Mucosa of gallbladder (tissue), 1 donor: ENCODE results near the gene BEX4. TPM values are rescaled to one million over a fixed set of nuclear protein-coding genes. Genes with fewer than 3 reads are reported as not detected.

ENCODE experiments used
- DNase-seq: peaks from one replicate; pipeline ENCODE4 v3.0.0-alpha.2; 2020; ENCODE audit warnings: low spot score
- total RNA-seq: library from RNA; stranded (reverse); gene quantifications from one replicate; pipeline ENCODE4 v1.2.1, GENCODE V29; 2021
- donor health status: DM: no; HTN: no; CAD: no.

The BEX4 gene
- total RNA-seq, 1 donor from 2014 or later: 41.9 TPM

DNA sequence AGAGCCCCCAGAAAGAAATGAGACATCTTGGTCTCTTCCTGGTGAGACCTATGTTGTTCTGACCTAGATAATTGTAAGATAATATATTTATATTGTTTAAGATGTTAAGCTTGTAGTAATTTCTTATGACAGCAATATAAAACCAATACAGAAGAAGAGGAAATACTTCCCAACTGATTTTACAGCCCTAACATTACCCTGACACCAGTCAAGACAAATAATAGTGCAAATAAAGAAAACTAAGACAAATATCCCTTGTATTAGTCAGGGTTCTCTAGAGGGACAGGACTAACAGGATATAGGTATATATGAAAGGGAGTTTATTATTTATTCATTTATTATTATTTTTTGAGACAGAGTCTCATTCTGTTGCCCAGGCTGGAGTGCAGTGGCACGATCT is 21.4 kb downstream of the BEX4 start:
- DNase-seq: no peak

GRCh38 chrX:103240155-103240554 is 25.2 kb downstream of the BEX4 start:
- DNase-seq: no peak

GRCh38 chrX:103248553-103248952 is 33.6 kb downstream of the BEX4 start:
- no peak for DNase-seq

DNA sequence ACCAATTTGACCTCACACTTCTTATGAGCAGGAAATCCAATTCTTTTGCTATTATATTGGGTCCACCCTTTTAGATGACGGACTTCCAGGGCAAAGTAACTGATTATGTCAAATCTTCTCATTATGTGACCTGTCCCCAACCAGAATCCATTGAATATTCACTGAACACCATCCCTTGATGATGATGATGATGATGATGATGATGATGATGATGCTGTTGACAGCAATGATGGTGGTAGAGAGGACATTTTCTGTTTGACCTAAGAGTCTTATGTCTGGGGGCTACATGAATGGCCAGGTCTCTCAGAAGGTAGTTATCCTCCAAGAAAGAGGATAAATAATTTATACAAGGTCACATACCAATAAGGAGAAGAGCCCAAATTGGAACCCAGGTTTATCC is 34.9 kb downstream of the BEX4 start:
- DNase-seq: no peak

DNA sequence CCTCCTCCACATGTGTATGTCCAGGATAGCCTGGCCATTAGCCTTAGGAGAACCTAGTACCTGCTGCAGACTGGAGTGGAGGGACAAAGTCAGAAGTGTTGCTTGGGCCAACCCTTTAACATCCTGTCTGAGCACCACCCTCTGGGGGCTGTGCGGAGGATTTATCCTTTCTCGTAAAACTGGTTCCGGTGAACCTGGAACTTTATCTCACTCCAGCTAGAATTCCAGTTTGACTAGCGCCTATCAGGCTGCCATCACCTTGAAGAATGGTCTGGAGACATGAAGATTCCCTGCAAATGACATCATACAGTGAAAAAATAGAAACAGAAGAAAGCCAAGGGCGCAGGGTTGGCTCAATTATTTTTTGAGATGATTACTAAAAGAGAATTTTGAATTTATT is 36.1 kb downstream of the BEX4 start:
- no peak for DNase-seq

DNA sequence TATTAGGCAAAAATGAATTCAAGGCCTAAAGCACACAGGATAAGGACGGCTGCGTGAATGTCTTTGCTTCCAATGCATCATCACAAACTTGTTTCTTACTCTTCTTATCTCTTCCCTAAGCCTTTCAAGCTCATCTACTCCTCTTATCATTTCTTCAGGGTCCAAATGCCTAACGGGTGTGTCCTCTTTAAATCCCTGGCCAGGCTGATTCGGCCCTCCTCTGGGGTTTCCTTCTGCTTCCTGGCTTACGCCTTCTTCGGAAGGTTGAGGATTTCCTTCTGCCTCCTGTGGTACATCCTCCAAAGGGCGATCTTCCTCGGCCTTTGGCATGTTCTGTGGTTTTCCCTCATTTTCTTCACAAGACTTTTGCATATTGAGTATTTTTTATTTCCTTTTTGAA is 38.7 kb downstream of the BEX4 start:
- no peak for DNase-seq

DNA sequence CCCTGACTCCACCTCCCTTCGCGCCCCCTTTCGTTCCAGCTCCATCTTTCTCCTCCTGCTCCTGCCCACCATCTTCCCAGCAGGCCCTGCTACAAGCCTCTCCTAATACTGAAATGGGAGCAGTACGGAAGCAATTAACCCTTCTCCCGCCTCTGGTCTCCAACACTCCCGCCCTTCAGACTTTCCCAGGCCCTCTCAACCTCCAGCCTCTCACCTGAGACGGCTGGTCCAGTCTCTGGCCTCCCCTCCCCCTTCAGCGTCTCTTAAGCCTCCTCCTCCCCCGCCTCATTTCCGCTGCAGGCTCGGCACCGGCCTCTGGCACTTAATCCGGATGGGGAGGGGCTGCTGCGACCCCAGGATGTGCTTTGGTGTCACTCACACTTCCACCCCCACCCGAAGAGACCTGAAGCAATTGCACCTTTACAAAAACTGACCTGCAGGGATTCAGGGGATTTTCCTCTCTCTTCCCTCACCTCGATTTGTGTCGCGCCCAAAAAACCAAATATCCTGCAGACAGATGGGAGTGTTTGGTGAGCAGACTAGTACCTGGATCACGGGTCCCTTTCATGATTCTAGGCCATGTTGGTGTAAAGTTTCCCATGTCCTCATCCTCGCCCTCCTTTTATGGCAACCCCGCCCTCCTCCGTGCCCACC is 39.4 kb downstream of the BEX4 start:
- DNase-seq: peak; percentile 38

- DNase-seq: peak; percentile 83
Observed at GRCh38 chrX:103254921-103255493, 40.1 kb downstream of the BEX4 start, which contains the start of gene TCEAL8. TCEAL8 (minus strand) TSS chrX:103255155; CDS start chrX:103253979, 1,176 bp downstream.

GRCh38 chrX:103256651-103257050 is 41.7 kb downstream of the BEX4 start:
- DNase-seq: no peak

GRCh38 chrX:103258275-103258674 is 43.4 kb downstream of the BEX4 start:
- DNase-seq: no peak

Other genes starting within 250 kb of the BEX4 start
- 3.8 TPM for gene BEX1, start 150.9 kb upstream of the BEX4 start, total RNA-seq
- 78.1 TPM for gene NXF3, start 122.0 kb upstream of the BEX4 start, total RNA-seq
- gene TCEAL8, start 40.0 kb downstream of the BEX4 start, total RNA-seq: 52.5 TPM
- 0.17 TPM for gene TCEAL5, start 61.6 kb downstream of the BEX4 start, total RNA-seq
- gene BEX2, start 95.9 kb downstream of the BEX4 start, total RNA-seq: 23.6 TPM
- gene TCEAL7, start 115.1 kb downstream of the BEX4 start, total RNA-seq: 8.1 TPM
- 28.4 TPM for gene TCEAL9, start 141.4 kb downstream of the BEX4 start, total RNA-seq
- gene BEX3, start 161.4 kb downstream of the BEX4 start, total RNA-seq: 96.0 TPM